Measurements from ENCODE around the gene CCDC12. TPM values are rescaled to one million over a fixed set of nuclear protein-coding genes. Genes with fewer than 3 reads are reported as not detected.

CCDC12 gene
- total RNA-seq, 4 donors from 2014 or later = 30.8 to 61.5 (median 45.4) TPM

DNA sequence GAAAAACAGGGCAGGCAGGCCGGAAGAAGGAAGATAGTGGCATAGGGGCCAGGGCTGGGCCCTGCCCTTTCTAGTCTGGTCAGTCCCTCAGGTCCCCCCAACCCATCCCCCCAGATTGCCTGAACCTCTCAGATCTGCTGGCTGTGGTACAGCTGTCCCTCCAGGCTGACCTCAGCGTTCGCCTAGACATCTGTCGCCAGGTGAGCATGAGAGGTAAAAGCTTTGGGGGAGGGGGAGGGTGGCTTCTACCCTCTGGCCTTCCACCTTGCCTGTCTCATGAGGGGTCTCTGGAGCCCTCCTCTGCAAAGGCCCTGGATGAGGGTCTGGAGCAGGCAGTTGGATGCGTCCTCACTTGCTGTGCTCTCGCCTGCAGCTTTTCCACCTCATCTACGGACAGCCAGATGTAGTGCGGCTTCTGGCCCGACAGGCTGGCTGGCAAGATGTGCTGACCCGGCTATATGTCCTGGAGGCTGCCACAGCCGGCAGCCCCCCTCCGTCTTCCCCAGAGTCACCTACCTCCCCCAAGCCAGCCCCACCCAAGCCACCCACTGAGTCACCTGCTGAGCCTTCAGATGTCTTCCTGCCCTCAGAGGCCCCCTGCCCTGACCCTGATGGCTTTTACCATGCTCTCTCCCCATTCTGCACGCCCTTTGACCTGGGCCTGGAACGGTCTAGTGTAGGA is 23.1 kb upstream of the CCDC12 start:
- ATAC-seq (ENCODE audit: low FRiP score) (no peak), DNase-seq (ENCODE audit: low spot score) (no peak)
- TF ChIP-seq CTCF (IDR thresholded peaks at IDR 0.05) = no peak

- ATAC-seq (ENCODE audit: low FRiP score) (no peak), DNase-seq (ENCODE audit: low spot score) (no peak)
- no peak for TF ChIP-seq CTCF (IDR thresholded peaks at IDR 0.05)
Measured at GRCh38 chr3:46998852-46999515, 22.4 kb upstream of the CCDC12 start.

DNA sequence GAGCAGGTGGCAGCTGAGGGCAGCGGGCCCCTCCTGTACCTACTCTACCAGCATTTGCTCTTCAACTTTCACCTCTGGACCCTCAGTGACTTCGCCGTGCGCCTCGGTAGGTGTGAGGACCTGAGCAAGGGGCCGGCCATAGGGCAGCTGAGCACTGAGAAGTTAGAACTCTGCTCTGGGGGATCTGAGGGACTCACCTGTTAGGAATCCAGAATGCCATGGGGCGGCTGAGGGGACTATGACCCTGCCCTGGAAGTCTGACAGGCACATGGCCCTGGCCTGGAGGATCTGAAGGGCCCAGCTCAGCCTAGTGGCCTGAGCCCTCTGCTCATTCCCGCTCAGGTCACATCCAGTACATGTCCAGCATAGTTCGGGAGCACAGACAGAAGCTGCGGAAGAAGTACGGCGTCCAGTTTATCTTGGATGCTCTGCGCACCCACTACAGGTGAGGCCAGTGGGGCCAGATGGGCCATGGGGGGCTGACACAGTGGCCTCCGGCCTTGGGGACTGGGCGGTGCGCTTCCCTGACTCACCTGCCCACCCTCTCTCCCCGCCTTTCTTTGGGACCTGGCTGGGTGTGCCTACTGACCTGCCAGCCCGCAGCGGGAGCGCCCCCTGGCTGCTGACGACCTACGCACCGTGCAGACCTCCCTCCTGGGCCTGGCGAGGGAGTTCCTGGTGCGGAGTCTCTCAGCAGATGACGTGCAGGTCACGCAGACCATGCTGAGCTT is 21.7 kb upstream of the CCDC12 start:
- DNase-seq (ENCODE audit: low spot score) (peak; percentile 48), ATAC-seq (ENCODE audit: low FRiP score) (peak; percentile 65)
- no peak for TF ChIP-seq CTCF (IDR thresholded peaks at IDR 0.05)

DNA sequence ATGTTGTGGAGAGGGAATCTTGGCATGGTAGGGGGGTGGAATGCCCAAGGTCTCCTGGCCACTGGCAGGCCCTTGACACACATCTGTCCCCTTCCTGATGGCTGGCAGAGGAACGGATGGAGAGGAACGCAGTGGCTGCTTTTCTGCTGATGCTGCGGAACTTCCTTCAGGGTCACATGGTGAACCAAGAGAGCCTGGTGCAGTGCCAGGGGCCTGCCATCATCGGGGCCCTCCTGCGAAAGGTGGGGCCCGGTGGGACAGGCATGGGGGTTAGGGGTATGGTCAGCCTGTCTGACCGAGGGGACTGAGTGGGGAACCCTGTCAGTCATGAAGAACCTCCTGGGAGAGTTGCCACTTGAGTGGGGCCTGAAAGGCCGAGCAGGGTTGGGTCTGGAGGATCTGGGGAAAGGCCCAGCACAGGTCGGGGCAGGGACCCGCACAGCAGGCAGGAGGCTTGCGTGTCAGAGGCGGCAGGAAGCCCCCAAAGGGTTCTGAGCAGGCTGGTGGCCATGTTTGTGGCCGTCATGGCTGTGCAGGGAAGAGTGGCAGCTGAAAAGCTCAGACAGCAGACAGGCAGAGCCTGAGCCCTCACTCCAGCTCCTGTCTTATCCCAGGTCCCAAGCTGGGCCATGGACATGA is 21.0 kb upstream of the CCDC12 start:
- no peak for ATAC-seq (ENCODE audit: low FRiP score)
- no peak for TF ChIP-seq CTCF (IDR thresholded peaks at IDR 0.05)
- DNase-seq (ENCODE audit: low spot score) = no peak

DNA sequence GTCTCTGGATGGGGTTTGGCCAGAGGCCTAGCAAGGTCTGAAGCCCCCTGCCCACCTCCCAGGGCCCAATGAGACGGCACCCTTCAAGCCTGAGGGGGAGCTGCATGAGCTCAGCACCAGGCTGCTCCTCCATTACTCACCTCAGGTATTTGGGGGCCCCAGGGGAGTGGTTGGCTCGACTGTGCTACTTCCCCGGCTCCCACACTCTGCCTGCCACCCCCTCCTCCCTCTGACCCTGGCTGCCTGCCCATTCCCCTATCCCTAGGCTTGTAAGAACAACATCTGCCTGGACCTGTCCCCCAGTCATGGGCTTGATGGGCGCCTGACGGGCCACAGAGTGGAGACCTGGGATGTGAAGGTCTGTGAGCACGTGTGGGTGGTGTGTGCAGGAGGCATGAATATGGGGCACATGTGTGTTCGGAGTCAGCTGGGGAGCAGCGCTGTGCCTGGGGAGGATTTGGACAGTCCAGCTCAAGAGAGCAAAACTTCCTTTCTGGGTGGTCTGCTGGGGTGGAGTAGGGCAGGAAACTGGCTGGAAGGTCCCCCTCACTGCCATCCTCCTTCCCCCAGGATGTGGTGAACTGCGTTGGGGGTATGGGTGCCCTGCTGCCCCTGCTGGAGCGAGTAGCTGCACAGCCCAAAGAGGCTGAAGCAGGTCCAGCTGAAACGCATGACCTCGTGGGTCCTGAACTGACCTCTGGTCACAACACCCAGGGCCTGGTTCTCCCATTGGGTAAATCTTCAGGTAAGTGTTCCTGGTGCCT is 20.3 kb upstream of the CCDC12 start:
- ATAC-seq (ENCODE audit: low FRiP score) = no peak
- no peak for DNase-seq (ENCODE audit: low spot score)
- TF ChIP-seq CTCF (IDR thresholded peaks at IDR 0.05) = no peak

- no peak for DNase-seq (ENCODE audit: low spot score)
- ATAC-seq (ENCODE audit: low FRiP score) = no peak
- no peak for TF ChIP-seq CTCF (IDR thresholded peaks at IDR 0.05)
Measured at GRCh38 chr3:46995901-46996562, 19.5 kb upstream of the CCDC12 start.
